ENCODE measurements around the gene PDS5A. TPM values are rescaled to one million over a fixed set of nuclear protein-coding genes. Genes with fewer than 3 reads are reported as not detected.

PDS5A gene
- total RNA-seq, 1 donor: 85.1 TPM

DNA sequence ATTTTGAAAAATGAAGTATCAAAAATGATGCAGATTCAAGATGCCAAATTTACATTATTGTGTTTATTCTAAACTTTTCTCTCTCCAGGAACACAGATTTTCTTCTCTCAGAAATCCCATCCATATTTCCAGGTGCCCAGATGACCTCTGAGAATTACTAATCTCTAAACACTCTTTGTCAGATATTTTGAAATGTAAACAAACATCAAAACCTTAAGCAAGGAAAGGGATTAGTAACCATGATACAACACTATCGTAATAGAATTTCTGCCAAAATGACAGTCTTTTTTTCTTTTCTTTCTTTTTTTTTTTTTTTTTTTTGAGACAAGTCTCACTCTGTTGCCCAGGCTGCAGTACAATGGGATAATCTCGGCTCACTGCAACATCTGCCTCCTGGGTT, 76.7 kb downstream of the PDS5A start:
- TF ChIP-seq, protein P1, sequence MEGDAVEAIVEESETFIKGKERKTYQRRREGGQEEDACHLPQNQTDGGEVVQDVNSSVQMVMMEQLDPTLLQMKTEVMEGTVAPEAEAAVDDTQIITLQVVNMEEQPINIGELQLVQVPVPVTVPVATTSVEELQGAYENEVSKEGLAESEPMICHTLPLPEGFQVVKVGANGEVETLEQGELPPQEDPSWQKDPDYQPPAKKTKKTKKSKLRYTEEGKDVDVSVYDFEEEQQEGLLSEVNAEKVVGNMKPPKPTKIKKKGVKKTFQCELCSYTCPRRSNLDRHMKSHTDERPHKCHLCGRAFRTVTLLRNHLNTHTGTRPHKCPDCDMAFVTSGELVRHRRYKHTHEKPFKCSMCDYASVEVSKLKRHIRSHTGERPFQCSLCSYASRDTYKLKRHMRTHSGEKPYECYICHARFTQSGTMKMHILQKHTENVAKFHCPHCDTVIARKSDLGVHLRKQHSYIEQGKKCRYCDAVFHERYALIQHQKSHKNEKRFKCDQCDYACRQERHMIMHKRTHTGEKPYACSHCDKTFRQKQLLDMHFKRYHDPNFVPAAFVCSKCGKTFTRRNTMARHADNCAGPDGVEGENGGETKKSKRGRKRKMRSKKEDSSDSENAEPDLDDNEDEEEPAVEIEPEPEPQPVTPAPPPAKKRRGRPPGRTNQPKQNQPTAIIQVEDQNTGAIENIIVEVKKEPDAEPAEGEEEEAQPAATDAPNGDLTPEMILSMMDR (IDR thresholded peaks at IDR 0.05; ENCODE audit: insufficient read depth, low read depth, low read length): no peak
- peak; percentile 13 for DNase-seq (ENCODE audit: low read depth)
- H3K4me3 ChIP-seq (ENCODE audit: low read depth, low read length): no peak overlapping the region

DNA sequence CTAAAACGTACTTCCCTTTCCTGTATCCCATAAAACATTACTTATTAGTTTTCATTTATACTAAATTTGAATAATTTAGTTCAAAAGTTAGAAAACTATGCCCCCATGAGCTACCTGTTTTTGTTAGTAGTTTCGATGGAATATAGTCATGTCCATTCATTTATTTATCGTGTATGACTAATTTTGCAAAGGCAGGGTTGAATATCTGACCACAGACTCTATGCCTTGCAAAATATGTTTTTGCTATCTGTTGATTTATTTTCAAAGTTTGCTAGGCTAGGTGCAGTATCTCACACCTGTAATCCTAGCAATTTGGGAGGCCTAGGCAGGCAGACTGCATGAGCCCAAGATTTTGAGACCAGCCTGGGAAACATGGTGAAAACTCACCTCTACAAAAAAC, 78.4 kb downstream of the PDS5A start:
- TF ChIP-seq, protein P1 (IDR thresholded peaks at IDR 0.05; ENCODE audit: insufficient read depth, low read depth, low read length): no peak
- no peak for DNase-seq (ENCODE audit: low read depth)
- H3K4me3 ChIP-seq (ENCODE audit: low read depth, low read length): no peak overlapping the region

DNA sequence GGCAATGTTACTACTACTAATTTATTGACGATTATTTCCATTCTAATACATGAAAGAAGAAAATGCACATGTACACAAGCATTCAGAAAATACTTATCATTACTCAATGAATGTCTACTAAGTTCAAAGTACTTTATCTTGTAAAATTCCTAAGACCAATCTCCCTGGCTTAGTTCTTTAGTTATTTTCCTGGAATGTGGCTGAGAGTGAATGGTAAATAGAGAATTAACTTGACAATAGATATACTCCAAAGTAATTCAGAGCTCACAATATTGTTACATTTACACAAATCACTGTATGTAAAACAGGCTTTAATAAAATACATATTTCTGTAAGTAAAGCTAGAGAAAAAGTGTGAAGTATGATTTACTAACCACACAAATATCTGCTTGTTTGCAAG, 79.7 kb downstream of the PDS5A start:
- no peak overlapping the region for H3K4me3 ChIP-seq (ENCODE audit: low read depth, low read length)
- TF ChIP-seq, protein P1 (IDR thresholded peaks at IDR 0.05; ENCODE audit: insufficient read depth, low read depth, low read length): no peak
- DNase-seq (ENCODE audit: low read depth): no peak

DNA sequence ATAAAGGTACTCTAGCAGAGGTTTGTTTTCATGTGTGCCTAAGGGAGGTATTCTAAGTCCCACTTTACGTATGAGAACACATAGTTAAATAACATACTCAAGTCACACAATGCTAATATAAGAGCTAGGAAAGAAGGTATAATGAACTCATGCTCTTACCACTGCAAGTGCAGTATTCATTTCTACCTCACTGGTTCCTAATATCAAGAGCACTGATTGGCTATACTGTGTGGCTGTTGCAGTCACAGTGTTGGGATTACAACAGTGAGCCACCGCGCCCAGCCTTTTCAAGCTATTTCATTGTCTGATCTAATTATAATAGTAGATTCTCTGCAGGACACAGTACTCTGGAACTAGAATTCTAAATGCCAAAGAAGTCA, 84.0 kb downstream of the PDS5A start:
- H3K4me3 ChIP-seq (ENCODE audit: low read depth, low read length): no peak overlapping the region
- DNase-seq (ENCODE audit: low read depth): no peak
- TF ChIP-seq, protein P1 (IDR thresholded peaks at IDR 0.05; ENCODE audit: insufficient read depth, low read depth, low read length): no peak

DNA sequence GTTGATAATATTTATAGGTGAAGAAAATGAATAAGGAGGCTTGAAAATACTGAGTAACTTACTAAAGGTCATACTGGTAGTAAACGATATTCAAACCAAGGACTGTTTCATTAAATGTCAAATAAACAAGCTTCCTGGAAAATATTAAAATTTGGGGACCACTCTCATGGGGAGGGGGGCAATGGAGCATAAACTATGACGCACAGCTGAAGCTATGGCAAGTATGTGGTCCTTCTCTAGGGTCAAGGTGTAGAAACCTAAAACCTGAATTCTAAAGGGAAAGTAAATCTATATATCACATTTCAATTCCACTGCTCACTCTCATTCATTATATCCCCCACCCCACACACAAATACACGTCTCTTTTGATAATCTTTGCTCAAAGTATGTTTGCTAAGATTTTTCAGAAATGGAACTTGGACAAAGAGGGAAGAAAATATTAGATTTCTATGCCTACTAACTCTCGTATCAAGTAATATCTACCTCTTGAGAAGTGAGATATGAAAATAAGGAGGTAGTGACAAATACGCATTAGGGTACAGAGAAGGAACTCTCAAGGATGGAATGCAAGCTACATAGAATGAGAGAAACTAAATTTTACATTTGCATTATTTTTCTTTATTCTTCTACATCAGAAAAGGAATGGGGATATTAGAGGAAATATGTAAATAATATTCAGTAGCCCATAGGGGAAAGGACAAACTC, 84.6 kb downstream of the PDS5A start:
- TF ChIP-seq, protein P1 (IDR thresholded peaks at IDR 0.05; ENCODE audit: insufficient read depth, low read depth, low read length): no peak
- no peak overlapping the region for H3K4me3 ChIP-seq (ENCODE audit: low read depth, low read length)
- no peak for DNase-seq (ENCODE audit: low read depth)

DNA sequence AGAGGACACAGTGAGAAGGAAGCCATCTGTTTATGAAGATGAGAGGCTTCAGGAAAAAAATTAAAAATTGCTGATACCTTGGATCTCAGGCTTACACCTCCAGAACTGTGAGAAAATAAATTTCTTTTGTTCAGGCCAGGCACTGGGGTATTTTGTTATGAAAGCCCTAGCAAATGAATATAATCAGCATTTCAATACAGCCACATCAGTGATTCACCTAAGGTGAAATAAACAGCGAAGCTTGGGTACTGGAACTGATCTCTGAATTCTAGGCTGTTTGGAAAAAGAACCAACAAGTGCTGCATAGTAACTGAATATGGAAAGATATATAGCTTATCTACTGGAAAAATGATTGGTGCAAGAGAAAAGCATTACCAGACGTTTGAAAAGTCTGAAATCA, 88.5 kb downstream of the PDS5A start:
- no peak overlapping the region for H3K4me3 ChIP-seq (ENCODE audit: low read depth, low read length)
- TF ChIP-seq, protein P1 (IDR thresholded peaks at IDR 0.05; ENCODE audit: insufficient read depth, low read depth, low read length): no peak
- DNase-seq (ENCODE audit: low read depth): no peak

DNA sequence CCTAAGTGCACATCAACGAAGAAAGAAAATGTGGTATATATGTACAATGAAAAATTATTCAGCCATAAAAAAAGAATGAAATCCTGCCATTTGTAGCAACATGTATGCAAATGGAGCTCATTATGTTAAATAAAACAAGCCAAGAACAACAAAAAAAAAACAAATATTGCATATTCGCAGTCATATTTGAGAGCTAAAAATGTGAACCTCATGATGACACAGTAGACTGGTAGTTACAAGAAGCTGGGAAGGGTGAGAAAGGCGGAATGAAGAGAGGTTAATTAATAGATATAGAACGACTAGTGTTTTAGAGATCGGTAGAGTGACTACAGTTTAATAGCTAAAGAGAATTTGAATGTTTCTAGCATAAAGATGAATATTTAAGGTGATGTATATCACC, 89.2 kb downstream of the PDS5A start:
- H3K4me3 ChIP-seq (ENCODE audit: low read depth, low read length): no peak overlapping the region
- TF ChIP-seq, protein P1 (IDR thresholded peaks at IDR 0.05; ENCODE audit: insufficient read depth, low read depth, low read length): no peak
- no peak for DNase-seq (ENCODE audit: low read depth)
